ENCODE data around the gene OR8B4.
"Not testable (repeated sequence)": the region's sequence is repeated elsewhere in the genome, so short reads cannot be mapped to it uniquely, and the experiment has no call there.

OR8B4 gene, protein sequence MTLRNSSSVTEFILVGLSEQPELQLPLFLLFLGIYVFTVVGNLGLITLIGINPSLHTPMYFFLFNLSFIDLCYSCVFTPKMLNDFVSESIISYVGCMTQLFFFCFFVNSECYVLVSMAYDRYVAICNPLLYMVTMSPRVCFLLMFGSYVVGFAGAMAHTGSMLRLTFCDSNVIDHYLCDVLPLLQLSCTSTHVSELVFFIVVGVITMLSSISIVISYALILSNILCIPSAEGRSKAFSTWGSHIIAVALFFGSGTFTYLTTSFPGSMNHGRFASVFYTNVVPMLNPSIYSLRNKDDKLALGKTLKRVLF

GRCh38 chr11:124424384-124424921, at the start of gene OR8B4:
Gene OR8B4, minus strand, starts transcription at chr11:124424871. Its CDS starts 0 bp downstream, at chr11:124424871.
- no peak for DNase-seq

DNA sequence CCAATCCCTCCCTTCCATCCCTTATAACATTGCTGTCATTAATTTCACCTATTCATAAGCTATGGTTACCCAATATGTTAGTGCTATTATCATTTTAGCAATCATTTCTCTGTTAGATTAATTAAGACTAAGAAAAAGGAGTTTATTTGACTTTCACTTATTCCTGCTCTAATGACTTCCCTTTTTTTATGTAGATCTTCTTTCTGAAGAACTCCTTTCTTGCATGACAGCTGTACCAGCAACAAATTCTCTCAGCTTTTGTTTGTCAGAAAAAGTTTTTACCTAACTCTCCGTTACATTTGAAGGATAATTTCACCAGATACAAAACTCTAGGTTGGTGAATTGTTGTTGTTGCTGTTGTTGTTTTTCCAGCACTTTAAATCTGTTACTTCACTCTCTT, 49.4 kb upstream of the OR8B4 start:
- DNase-seq, result no peak

- no peak for DNase-seq
Measured at GRCh38 chr11:124473476-124473875, 48.8 kb upstream of the OR8B4 start.

DNA sequence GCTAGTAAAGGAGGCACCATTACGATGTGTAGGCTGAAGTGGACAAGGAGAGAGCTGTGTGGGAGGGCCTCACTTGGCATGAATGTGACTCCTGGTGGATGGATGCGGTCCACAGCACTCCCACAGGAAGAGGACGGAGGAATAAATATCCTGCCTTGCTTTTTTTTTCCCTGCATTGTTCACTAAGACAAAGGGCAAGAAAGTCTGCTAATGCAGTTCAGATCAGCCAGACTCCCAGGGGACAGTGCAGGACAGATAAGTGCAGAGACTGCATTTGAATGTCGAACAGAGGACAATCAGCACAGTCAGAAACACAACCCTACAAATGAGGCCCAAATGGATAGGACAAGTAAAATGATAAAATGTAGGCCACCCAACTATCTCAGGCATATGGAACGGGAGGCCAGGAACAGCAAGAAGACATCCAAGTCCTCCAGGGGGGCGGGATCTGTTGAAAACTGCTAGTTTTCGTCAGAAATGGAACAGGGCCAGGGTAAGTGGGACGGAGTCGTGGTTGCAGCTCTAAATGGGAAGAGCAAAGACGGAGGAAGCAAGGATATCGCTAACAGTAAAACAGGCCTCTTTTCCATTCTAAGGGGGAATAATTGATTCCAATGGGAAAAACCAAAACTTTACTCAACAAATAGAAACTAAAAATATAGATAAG, 46.0 kb upstream of the OR8B4 start:
- DNase-seq, result no peak

- DNase-seq, result no peak
Measured at GRCh38 chr11:124467381-124467927, 42.8 kb upstream of the OR8B4 start.

DNA sequence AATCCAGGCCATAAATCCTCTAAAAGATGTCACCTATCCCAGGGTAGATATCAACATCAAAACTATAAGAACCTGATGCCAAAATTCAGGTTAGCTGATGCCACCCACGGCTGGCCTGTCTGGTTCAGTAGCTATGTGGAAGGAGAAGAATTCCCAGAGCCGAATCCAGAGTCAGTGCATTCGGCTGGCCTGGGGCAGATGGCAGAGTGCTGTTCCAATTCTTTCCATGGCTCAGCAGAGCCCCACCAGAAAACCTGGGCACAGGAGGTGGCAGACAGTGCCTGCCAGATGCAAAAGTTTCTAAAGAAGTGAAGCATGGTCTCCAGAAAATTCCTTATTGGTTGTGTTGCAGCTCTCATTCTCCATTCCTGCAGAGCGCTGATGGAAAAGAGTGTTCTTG, 40.7 kb upstream of the OR8B4 start:
- no peak for DNase-seq

- no peak for DNase-seq
Measured at GRCh38 chr11:124463990-124464389, 39.3 kb upstream of the OR8B4 start.

DNA sequence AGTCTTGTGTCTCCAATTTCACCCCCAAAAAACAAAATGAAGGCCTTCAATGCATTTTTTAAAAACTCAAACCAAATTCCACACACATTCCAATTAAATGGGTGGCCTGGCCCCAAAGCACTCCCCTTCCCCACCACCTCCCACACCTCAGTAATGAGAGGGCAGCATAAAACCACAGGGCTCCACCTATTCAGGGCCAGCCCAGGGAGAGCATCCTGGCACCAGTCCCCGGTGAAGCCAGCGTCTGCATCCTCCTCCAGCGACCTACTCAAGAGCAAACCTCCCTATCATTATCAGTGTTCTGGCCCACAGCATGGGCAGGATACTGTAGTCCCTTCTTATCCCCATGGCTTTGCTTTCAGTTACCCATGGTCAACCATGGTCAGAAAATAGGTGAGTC, 38.7 kb upstream of the OR8B4 start:
- no peak for DNase-seq

GRCh38 chr11:124460459-124460858, 35.8 kb upstream of the OR8B4 start:
- no peak for DNase-seq

DNA sequence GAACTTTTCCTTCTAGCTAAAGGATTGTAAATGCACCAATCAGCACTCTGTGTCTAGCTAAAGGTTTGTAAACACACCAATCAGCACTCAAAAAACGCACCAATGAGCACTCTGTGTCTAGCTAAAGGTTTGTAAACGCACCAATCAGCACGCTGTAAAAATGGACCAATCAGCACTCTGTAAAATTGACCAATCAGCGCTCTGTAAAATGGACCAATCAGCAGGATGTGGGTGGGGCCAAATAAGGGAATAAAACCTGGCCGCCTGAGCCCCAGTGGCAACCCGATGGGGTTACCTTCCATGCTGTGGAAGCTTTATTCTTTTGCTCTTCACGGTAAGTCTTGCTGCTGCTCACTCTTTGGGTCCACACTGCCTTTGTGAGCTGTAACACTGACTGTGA, 34.7 kb upstream of the OR8B4 start:
- DNase-seq, result not testable (repeated sequence)

GRCh38 chr11:124454552-124454951, 29.9 kb upstream of the OR8B4 start:
- DNase-seq, result no peak

GRCh38 chr11:124446916-124447315, 22.2 kb upstream of the OR8B4 start:
- DNase-seq, result no peak

GRCh38 chr11:124445646-124446150, 21.0 kb upstream of the OR8B4 start, which contains the start of gene OR8B8:
Gene OR8B8, minus strand, starts transcription at chr11:124445696. Its CDS starts 4,611 bp downstream, at chr11:124441085.
- no peak for DNase-seq

GRCh38 chr11:124442847-124443246, 18.2 kb upstream of the OR8B4 start:
- DNase-seq, result no peak

- DNase-seq, result no peak
Measured at GRCh38 chr11:124442442-124442841, 17.8 kb upstream of the OR8B4 start.

GRCh38 chr11:124441519-124441918, 16.8 kb upstream of the OR8B4 start:
- no peak for DNase-seq

DNA sequence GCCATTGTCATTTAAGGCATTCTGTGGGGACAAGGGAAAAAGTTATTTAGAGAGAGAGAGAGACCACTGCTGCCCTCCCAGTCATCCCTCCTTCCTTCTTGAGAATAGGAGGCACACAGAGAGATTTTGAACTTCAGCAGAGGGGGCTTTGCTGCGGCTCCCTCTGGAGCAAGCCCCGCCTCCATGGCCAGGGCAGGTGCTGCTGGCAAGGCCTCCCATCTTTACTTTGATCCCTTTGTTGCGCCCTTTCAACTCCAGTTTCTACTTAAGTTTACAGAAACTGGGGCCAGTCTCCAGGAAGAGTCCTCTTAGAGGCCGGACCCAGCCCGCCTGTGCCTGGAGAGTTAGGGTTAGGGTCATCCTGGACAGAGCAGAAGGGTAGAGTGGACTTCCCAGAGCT, 16.4 kb upstream of the OR8B4 start:
- no peak for DNase-seq

GRCh38 chr11:124440608-124441007, 15.9 kb upstream of the OR8B4 start:
- no peak for DNase-seq

GRCh38 chr11:124434699-124435098, 10.0 kb upstream of the OR8B4 start:
- DNase-seq, result no peak

DNA sequence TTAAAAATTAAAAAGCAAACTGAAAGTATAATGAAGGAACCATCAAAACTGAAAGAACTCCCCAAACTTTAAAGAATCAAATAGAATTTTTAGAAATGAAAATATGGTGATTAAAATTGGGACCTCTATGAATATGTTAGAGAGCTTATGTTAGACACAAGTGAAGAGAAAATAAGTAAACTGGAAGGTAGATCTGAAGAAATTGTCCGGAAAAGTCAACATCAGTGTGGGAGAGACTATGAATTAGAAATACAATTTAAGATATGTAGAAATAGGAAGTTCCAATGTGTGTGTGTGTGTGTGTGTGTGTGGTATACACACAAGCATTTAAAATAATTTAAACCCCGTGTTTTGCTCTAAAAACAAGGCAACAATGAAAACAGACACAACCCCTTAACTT, 4.9 kb upstream of the OR8B4 start:
- DNase-seq, result no peak

GRCh38 chr11:124421043-124421442, 3.6 kb downstream of the OR8B4 start:
- DNase-seq, result no peak

GRCh38 chr11:124415356-124415923, 9.2 kb downstream of the OR8B4 start:
- no peak for DNase-seq

DNA sequence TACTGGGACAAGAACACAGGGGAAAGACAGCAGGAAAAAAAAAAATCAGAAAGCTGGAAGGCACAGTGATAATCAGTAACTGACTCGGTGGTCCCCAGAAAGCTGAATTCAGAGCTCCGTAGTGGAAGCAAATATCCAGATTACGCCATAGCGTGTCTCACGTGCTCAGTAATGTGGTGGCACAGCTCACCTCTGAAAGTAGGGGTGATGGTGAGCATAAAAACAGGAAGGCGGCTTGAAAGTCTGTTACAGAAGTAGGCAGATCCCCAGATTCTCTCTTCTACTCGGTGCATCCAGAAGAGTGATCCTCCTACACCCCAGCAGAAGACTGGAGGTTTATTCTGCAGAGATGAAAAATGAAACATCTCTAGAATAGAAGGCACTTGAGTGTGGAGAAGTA, 14.8 kb downstream of the OR8B4 start:
- no peak for DNase-seq
